Urinary bladder (tissue), 4 donors: ENCODE measurements around the gene TRIM9. TPM values are rescaled to one million over a fixed set of nuclear protein-coding genes. Genes with fewer than 3 reads are reported as not detected.

ENCODE experiments used
- DNase-seq: peaks from one replicate; pipeline ENCODE4 v3.0.0-alpha.2; 2015; ENCODE audit errors: extremely low spot score
- H3K27ac ChIP-seq: one replicate; pipeline ENCODE4 v1.5.1; 2013; ENCODE audit warnings: low read depth, mild to moderate bottlenecking, moderate library complexity
- H3K36me3 ChIP-seq: one replicate; pipeline ENCODE4 v1.6.1; 2013; ENCODE audit warnings: mild to moderate bottlenecking, moderate library complexity; ENCODE audit not compliant: insufficient read depth
- H3K4me1 ChIP-seq: one replicate; pipeline ENCODE4 v1.6.1; 2013; ENCODE audit warnings: mild to moderate bottlenecking, moderate library complexity; ENCODE audit not compliant: insufficient read depth
- H3K4me3 ChIP-seq: one replicate; pipeline ENCODE4 v1.5.1; 2013; ENCODE audit warnings: low read depth, low read length
- WGBS: extraction: QIAGEN DNeasy Blood & Tissue Kit; methylation state at CpG from one replicate; pipeline ENCODE4 v1.1.7; 2013; 5-methylcytosine and 5-hydroxymethylcytosine counted together
- polyA plus RNA-seq: library from polyadenylated mRNA; stranded (reverse); fragments of 200-250 nt; gene quantifications from one replicate; pipeline ENCODE4 v1.2.3, GENCODE V29; 2013
- total RNA-seq: library from RNA; depleted of rRNA; stranded (reverse); fragments of >200 nt; gene quantifications from one replicate; pipeline ENCODE4 v1.2.3, GENCODE V29; 2014
- donor health status: healthy with polysubstance abuse.
- donor health status: healthy.

The TRIM9 gene
- total and polyA plus RNA-seq, 2 donors, result 0.70 to 1.1 TPM

DNA sequence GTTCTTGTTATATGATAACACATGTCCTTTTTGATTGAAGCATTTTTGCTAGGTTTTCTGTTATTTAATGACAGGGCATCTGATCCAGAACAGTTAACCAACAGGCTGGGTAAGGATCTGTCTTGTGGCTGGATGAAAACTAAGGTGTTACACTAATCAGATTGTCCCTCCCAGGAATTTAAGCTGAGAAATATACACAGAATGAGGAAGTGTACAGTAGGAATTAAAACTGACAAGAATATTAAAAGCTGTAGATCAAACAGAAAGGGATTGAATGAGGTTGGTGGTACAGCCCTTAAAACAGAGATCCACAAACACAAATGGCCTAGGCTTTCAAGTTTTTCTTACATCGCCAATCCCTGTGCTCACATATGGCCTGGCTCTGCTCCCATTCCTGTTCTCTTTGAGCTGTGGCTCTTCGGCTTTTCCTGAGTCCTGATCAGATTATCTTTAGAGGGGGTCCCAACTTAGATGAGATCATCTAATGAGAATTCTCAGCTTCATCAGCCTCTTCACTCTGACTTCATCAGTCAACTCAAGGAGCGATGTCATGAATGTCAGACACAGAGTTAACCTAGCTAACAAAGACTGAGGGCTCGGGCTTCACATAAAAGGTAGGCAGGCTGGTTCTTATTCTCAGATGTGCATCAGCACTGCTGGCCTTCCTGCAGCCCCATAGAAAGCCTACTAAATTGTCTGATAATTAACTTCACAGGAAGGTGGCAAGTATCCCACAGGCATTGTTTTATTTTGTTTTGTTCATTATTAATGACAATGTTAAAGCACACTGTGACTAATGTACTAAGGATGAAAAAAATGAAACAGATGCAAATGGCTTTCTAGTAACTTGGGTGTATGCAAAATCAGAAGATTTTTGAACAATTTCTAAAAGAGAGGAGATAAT lies 162.1 kb downstream of the TRIM9 start:
- H3K27ac ChIP-seq, result no peak overlapping the region
- no peak overlapping the region for H3K4me3 ChIP-seq
- WGBS, result 82% methylated on average over 4 of the region's 4 CpGs
- no peak for DNase-seq
- H3K4me1 ChIP-seq, result no peaks in the 10 kb centered on the region
- H3K36me3 ChIP-seq, result peaks cover 2% of the 10 kb centered on the region

DNA sequence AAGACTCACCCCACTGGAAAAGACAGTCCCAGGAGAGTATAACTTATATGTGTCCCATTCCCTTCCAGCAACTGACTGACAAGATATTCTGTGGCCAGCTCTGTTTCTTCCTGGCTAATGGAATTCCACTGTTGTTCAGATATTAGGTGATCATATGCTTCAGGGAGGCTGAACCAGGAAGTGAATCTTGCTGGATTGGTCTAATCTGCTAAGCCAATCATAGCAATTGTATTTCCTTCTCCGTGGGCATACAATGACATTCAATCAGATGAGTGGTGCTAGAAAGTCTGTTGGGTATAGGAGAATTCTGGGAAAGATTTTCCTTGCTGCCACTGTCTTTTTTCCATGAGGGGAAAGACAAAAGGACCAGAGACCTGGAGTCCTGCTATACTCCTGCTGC lies 162.7 kb downstream of the TRIM9 start:
- WGBS, result 60% methylated on average over 1 of the region's 1 CpG
- no peak for DNase-seq
- H3K36me3 ChIP-seq, result peaks cover 2% of the 10 kb centered on the region
- no peaks in the 10 kb centered on the region for H3K4me1 ChIP-seq
- H3K4me3 ChIP-seq, result no peak overlapping the region
- no peak overlapping the region for H3K27ac ChIP-seq

DNA sequence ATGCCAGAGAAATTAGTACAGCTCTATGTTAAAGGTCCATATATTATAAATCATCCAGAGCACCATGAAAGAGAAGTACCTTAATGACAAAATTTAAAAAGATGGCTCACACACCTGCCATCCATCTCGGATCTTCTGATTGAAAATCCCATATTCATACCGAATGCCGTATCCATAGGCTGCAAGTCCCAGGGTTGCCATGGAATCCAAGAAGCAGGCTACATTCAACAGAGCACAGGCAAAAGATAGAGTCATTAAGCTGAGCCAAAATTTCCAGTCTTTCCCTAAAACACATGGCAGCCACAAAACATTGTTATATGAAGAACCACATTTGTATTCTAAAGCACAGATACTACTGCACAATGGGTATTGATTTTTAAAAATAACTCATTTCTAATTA lies 163.3 kb downstream of the TRIM9 start:
- H3K27ac ChIP-seq, result no peak overlapping the region
- peaks cover 2% of the 10 kb centered on the region for H3K36me3 ChIP-seq
- H3K4me3 ChIP-seq, result no peak overlapping the region
- no peaks in the 10 kb centered on the region for H3K4me1 ChIP-seq
- WGBS, result 95% methylated on average over 3 of the region's 3 CpGs
- DNase-seq, result no peak

DNA sequence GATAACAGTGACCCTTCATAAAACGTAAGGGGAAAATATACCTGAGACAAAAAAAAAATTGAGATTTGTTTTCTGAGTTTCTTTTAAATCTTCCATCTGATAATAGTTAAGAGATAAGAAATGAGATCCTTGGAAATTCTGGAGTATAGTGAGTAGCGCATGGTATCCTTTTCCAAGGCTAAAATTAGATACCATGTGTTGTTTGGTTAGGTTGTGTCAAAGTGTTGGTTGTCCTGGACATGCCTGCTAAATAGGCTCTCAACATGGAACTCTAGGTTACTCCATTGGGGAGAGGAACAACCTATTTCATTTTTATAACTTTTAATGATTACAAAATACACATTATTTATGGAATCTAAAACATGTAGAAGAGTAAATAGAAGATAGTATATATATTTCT lies 165.4 kb downstream of the TRIM9 start:
- no peak for DNase-seq
- Histone ChIP-seq H3K4me1 (no peaks in the 10 kb centered on the region), H3K27ac (no peak overlapping the region), H3K36me3 (peaks cover 2% of the 10 kb centered on the region), H3K4me3 (no peak overlapping the region)
- WGBS, result 88% methylated on average over 2 of the region's 2 CpGs

DNA sequence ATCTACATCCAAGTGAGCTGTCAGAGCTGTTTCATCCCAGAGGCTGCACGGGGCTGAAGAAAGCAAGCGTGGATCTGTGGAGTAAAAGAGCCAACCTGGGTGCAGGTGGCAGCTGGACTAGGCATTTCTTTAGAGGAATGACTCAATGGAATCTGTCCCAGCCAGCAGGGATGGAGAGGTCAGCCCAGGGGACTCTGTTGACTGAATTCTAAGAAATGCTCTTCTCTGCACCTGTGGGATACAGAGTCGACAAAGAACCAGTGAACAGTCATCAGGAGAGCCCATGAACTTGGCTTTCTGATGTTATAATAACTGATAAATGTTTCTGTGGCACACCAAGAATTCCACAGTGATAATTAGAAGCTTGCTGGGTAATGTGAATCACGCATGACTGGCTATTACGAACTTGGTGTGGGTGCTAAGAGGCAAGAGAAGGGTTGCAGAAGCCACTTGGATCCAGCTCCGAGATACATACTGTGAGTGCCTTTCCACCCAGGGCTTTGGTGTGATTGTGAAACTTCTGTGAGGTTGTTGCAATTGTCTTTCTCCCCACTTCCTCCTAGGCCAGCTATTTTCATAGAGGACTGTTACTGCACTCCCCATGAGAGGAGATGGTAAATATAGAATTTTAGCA lies 166.8 kb downstream of the TRIM9 start:
- H3K36me3 ChIP-seq, result peaks cover 4% of the 10 kb centered on the region
- H3K27ac ChIP-seq, result no peak overlapping the region
- 94% methylated on average over 6 of the region's 6 CpGs for WGBS
- H3K4me1 ChIP-seq, result no peaks in the 10 kb centered on the region
- no peak for DNase-seq
- no peak overlapping the region for H3K4me3 ChIP-seq

DNA sequence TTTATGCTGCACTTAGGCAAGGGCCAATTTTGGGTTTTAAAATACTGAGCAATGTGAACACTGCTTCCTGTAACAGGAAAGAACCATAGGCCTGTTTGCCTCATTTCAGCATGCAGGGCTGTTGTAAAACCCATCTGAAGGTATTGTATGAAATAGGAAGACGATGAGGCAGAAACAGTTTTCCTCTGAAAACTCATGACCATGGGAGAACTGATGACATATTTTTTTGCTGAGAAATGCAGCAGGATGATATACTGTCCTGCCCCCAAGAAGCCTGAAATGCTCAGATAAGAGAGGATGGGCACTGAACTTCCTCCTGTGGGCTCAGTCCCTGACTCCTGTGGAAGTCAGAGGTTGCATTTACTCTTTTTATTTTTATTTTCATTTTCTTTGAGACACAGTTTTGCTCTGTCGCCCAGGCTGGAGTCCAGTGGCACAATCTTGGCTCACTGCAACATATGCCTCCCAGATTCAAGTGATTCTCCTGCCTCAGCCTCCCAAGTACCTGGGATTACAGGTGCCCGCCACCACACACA lies 168.0 kb downstream of the TRIM9 start:
- peaks cover 4% of the 10 kb centered on the region for H3K36me3 ChIP-seq
- WGBS, result 81% methylated on average over 3 of the region's 3 CpGs
- no peak for DNase-seq

More for the DNA sequence above, 168.0 kb downstream of the TRIM9 start:
- H3K27ac ChIP-seq, result no peak overlapping the region
- H3K4me3 ChIP-seq, result no peak overlapping the region
- H3K4me1 ChIP-seq, result no peaks in the 10 kb centered on the region

Other genes with a start within 250 kb of the TRIM9 start
- gene ABHD12B, start 223.1 kb downstream of the TRIM9 start, total RNA-seq, result not detected
- not detected for gene ABHD12B, start 223.1 kb downstream of the TRIM9 start, polyA plus RNA-seq
- gene PYGL, start 150.6 kb downstream of the TRIM9 start, total RNA-seq, result 30.5 TPM
- gene PYGL, start 150.6 kb downstream of the TRIM9 start, polyA plus RNA-seq, result 28.6 TPM
- gene TMX1, start 145.1 kb upstream of the TRIM9 start, total RNA-seq, result 48.5 TPM
- 19.2 TPM for gene TMX1, start 145.1 kb upstream of the TRIM9 start, polyA plus RNA-seq